LNCAP (cell line): ENCODE measurements around the gene ARMH4.

Experiments used
- TF ChIP-seq, protein P1 (sequence below): fragments of 450-650 bp; IDR thresholded peaks from 2 replicates; pipeline ENCODE4 v1.5.1; 2017; ENCODE audit warnings: mild to moderate bottlenecking

ARMH4 gene, protein sequence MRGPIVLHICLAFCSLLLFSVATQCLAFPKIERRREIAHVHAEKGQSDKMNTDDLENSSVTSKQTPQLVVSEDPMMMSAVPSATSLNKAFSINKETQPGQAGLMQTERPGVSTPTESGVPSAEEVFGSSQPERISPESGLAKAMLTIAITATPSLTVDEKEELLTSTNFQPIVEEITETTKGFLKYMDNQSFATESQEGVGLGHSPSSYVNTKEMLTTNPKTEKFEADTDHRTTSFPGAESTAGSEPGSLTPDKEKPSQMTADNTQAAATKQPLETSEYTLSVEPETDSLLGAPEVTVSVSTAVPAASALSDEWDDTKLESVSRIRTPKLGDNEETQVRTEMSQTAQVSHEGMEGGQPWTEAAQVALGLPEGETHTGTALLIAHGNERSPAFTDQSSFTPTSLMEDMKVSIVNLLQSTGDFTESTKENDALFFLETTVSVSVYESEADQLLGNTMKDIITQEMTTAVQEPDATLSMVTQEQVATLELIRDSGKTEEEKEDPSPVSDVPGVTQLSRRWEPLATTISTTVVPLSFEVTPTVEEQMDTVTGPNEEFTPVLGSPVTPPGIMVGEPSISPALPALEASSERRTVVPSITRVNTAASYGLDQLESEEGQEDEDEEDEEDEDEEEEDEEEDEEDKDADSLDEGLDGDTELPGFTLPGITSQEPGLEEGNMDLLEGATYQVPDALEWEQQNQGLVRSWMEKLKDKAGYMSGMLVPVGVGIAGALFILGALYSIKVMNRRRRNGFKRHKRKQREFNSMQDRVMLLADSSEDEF

DNA sequence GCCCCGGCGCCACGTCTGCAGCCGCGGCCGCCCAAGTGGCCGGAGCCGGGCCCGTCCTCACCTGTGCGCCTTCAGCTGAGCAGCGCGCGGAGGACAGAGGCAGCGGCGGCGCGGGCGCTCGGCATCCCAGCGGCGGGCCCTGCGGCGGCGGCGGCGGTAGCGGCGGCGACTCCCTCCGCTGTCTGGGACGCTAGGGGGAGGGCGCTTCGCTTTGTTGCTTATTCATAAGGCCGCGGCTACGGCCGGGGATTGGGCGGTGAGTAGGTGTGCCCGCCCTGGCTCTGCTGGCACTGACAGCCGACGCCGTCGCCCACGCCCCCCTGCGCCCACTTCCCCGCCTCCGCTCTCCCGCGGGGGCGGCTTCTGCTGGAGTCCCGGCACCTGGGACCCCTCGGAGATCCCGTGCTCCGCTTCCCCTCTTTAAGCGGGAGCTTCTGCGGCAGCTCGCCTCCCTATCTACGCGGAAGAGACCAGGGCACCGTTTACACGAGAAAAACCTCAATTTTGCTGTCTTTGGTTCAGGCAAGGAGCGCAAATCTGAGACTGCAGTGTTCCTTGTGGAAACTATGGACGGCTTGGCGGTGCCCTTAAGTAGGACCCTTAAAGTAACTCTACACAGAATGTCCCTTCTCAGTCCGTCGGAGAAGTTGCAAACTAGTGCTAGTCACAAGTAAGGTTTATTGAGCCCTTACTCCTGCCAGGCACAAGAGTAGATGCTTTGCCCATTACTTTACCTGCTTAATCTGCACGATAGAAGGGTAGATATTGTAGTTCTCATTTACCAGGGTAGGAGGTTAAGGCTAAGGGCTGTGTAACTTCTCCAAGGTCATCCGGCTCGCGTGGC lies at the start of gene ARMH4:
Gene ARMH4, minus strand, starts transcription at position 200 of the 844 bp plus-strand sequence. CDS start 12,855 bp downstream, outside the sequence.
- TF ChIP-seq, protein P1, sequence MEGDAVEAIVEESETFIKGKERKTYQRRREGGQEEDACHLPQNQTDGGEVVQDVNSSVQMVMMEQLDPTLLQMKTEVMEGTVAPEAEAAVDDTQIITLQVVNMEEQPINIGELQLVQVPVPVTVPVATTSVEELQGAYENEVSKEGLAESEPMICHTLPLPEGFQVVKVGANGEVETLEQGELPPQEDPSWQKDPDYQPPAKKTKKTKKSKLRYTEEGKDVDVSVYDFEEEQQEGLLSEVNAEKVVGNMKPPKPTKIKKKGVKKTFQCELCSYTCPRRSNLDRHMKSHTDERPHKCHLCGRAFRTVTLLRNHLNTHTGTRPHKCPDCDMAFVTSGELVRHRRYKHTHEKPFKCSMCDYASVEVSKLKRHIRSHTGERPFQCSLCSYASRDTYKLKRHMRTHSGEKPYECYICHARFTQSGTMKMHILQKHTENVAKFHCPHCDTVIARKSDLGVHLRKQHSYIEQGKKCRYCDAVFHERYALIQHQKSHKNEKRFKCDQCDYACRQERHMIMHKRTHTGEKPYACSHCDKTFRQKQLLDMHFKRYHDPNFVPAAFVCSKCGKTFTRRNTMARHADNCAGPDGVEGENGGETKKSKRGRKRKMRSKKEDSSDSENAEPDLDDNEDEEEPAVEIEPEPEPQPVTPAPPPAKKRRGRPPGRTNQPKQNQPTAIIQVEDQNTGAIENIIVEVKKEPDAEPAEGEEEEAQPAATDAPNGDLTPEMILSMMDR: no peak

DNA sequence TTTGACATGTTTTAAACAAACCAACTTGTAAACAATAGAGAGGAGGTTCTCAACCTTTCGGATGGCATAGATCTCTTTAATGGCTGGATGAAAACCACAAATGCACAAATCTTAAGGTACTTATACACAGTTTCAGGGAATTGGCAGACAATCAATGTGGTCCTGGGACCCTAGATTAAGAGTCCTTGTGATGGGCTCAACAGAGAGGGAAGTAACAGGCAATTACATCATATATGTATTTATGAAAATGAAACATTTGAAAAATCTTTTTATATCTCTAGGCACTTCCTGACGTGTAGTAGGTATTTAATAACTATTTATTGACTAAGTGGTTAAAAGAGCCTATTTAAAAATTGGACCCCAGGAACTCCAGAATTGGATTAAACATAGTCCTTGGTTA lies 48.8 kb upstream of the ARMH4 start:
- TF ChIP-seq, protein P1: no peak

DNA sequence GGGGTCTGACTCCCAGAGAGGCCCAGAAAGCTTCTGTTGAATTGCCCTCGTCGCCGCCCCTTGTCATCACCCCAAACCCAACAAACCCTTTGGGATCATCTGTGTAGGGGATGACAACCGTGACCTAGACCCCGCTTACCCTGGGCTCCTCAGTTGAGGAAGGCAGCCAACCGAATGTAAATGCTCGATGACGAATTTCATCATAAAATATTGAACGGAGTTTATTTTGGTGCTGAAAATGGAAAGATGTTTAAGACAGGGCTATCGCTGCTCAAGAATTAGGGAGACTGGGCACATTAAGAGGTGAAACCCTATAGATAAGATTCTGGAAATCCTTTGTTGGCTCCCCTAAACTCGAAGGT lies 48.4 kb upstream of the ARMH4 start:
- TF ChIP-seq, protein P1: no peak

DNA sequence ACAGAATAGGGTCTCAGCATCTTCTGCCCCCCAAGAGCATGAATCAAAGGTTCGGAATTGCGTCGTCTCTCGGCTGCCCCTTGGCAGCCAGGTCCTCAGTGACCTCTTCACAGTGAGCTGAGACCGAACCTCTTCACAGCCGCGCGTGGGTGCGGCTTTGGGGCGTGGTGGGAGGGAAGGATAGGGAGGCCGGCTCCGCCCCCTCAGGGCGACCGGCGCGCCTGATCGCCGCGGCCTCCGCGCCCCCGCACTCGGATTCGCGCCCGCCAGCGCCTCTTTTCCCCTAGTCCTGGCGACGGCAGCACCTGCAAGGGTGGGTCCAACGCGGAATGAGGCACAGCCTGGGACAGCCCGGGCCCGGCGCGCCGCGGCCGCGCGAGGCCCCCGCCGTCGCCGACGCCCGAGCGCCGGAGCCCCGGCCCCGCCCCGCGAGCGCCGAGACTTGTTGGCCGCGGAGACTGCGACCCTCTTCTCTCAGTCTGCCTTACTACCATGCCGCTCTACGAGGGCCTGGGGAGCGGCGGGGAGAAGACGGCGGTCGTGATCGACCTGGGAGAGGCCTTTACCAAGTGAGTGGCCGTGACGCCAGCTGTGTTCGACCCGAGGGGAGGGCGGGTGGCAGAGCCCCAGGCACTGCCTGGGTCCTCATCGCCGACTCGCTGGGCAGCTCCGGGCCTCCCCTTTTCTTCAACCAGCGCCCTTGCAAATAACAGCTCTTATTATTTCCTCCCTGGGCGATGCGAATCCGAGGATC lies 47.9 kb upstream of the ARMH4 start, which contains the start of gene ACTR10:
Gene ACTR10, plus strand, starts transcription at position 424 of the 754 bp plus-strand sequence. Its CDS starts 69 bp downstream, at position 493.
- TF ChIP-seq, protein P1: no peak

DNA sequence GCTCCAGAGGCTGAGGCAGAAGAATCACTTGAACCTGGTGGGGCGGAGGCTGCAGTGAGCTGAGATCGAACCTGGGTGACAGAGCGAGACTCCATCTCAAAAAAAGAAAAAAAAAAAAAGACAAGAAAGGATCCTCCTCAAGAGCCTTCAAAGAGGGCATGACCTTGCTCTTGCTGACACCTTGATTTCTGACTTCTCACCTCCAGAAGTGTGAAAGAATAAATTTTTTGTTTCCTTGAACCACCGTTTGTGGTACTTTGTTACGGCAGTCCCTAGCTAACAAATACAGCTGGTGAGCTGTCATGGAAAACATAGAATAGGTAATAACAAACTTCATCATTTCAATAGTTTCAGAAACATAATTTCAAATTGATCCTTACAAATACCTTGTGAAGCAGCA lies 46.1 kb upstream of the ARMH4 start:
- TF ChIP-seq, protein P1: no peak

DNA sequence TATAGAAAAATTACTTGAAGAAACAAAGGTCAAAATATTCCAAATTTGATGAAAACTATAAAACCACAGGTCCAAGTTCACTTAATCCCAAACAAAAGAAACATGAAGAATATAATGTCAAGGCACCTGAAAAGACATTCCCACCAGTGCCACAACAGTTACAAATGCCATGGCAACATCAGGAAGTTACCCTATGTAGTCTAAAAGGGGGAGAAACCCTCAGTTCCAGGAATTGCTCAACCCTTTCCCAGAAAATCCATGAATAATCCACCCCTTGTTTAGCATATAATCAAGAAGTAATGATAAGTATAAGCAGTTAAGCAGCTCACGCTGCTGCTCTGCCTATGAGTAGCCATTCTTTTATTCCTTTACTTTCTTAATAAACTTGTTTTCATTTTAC lies 44.2 kb upstream of the ARMH4 start:
- TF ChIP-seq, protein P1: no peak
